COR-L47 (cell line): Measurements from ENCODE around the gene ACSM2B.
"Not testable (repeated sequence)": the region's sequence is repeated elsewhere in the genome, so short reads cannot be mapped to it uniquely, and the experiment has no call there.

Experiments
- DNase-seq: peaks from one replicate; lab custom pipeline; 2025; lab: John Stamatoyannopoulos, UW

Gene ACSM2B

DNA sequence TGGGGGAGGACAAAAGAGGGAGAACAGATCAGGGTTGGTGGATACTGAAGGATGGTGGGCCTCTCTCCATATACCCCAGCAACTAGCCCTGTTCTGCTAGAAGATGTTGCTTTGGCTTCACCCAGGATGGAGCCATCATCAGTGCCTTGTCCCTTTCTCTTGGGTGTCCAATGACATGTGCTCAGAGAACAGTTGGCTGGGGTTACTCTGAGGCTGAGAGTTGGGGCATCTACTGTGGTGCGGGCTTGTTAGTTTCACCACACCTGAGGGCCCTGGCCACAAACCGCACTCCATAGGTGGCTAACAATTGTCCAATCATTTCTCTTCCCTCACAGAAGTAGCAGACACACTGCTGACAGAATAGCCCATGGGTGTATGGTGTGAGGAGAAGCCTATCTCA, 18.9 kb upstream of the ACSM2B start:
- DNase-seq: not testable (repeated sequence)

DNA sequence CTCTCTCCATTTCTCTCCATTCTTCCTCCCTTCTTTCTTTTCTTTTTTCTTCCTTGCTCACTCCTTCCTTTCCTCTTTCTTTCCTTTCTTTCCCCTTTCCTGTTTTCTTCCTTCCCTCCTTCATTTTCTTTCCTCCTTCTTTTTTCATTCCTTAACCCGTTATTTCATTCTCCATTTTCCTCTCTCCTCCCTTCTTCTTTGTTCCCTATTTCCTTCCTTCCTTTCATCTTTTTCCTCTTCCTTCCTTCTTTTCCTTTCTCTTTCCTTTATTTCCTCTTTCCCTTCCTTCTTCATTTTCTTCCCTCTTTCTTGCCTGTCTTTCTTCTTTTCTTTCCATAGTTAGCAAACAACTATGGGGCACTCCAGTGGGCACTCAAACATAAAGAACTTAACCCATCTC, 16.6 kb upstream of the ACSM2B start:
- not testable (repeated sequence) for DNase-seq

- DNase-seq: not testable (repeated sequence)
Observed at GRCh38 chr16:20589486-20589885, 13.3 kb upstream of the ACSM2B start.

DNA sequence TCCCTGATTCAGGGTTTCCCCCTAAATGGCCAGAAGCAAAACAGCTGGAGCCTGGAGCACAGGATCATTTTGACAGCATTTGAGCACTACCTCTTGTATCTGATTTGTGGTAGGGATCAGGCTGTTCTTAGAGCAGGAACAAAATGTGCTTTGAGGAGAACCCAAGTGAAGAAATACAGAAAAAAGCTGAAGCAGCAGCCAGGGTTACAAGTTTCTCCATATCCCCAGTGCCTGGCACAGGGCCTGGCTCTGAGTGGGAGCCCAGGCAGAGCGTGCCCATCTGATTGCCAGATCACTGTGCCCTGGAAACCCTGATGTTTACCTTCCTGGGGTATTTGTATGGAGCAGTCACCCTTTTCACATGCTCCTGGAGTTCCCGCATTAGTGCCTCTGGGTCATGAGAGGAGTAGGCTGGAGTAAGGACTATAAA, 11.5 kb upstream of the ACSM2B start:
- not testable (repeated sequence) for DNase-seq

GRCh38 chr16:20586716-20587115, 10.5 kb upstream of the ACSM2B start:
- not testable (repeated sequence) for DNase-seq

DNA sequence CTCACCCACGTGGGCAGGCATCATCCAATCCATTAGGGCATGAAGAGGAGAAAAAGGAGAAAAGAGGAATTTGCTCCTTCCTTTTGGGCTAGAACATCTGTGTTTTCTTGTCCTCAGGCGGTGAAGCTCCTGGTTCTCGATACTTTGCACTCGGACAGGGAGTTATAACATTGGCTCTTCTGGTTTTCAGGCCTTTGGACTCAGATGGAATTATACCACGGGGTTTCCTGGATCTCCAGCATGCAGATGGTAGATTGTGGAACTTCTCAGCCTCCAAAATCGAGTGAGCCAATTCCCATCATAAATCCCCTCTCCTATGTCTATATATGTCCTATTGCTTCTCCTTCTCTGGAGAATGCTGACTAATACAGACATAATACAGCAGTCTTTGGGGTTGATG, 9.9 kb upstream of the ACSM2B start:
- not testable (repeated sequence) for DNase-seq

- DNase-seq: not testable (repeated sequence)
Observed at GRCh38 chr16:20580487-20581259, 4.5 kb upstream of the ACSM2B start.

DNA sequence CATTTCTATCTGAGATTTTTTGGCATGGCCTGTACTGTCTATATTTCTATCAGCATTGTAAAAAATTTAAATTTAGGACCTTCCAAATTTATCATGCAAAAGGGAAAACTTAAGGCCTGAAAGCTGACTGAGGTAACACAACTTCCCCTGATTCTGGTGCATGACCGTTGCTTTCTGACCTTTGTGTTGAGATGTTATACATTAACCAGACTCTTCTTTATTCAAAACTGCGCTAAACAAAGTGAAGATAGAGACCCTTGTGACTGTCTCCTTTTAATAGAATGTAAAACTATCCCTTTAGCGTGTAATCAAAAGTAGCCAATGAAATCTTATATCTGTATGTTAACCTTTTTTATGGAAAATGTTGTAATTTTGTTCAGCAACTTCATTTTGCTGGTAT, 1.9 kb upstream of the ACSM2B start:
- DNase-seq: not testable (repeated sequence)

GRCh38 chr16:20569117-20569651, 7.0 kb downstream of the ACSM2B start:
- not testable (repeated sequence) for DNase-seq

GRCh38 chr16:20568404-20568803, 7.8 kb downstream of the ACSM2B start:
- no peak for DNase-seq

- no peak for DNase-seq
Observed at GRCh38 chr16:20566864-20567263, 9.3 kb downstream of the ACSM2B start.

DNA sequence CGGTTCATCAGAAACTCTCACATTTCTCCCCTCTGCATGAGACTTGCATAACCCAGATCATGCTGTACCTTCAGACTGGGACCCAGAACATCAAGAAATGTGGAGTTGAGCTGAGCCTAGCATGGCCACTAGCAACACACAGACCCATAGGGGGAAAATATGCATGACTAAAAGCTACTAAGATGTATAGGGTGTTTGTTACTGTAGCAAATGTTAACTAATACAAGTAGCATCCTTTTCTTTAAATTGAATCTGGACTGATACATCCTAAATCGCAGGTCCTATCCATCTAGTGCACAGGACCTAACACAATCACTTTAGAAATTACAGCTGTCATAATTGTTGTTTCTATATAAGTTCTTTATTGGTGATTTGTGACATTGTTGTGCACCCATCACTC, 10.8 kb downstream of the ACSM2B start:
- DNase-seq: not testable (repeated sequence)

DNA sequence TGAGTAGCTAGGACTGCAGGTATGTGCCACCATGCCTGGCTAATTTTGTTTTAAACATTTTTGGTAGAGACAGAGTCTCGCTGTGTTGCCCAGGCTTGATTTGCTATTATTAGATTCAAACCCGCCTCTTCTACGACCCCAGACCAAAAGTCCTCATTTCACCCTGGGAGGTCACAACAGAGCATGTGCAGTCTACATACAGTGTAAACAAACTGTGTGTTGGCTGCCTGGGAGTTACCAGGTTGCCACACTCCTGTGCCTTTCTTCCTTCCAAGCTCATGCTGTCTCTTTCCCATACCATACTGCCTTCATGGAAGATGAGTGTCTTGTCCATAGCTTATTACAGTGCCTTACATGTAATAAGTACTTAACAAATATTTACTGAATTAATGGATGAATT, 11.9 kb downstream of the ACSM2B start:
- not testable (repeated sequence) for DNase-seq

DNA sequence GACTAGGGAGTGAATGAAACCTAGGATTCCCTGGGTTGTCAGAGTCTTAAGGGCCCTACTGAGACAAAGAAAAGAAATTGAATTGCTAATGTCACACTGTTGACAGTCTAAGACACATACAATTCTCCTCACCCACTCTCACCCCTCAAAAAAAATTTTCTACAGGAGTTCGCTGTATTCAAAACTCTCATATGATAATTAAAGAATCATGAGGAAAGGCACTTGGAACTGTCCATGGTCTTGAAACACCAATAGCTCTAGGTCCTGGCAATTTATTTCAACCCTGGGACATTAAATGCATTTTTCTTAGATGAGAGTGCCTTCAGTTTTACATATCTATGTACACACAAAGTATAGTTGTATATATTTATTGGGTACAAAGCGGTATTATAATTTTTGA, 20.5 kb downstream of the ACSM2B start:
- not testable (repeated sequence) for DNase-seq

DNA sequence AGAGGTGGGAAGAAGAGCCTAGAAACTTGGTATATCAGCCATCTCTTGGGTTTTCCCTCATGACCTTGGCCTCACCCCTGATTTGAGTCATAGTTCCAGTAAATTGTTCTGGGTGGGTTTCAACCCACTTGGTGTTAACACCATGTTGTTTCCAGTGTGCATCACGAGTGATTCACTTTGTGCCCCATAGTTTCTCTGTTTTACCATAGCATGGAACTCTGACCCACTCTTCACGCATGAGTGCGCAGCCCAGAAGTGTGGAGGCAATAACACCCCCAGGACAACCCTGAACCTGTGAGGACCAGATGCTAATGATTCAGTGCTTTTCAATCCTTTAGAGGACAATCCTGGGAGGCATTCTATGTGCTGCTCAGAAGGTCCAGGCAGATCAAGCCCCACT, 21.5 kb downstream of the ACSM2B start:
- DNase-seq: not testable (repeated sequence)

DNA sequence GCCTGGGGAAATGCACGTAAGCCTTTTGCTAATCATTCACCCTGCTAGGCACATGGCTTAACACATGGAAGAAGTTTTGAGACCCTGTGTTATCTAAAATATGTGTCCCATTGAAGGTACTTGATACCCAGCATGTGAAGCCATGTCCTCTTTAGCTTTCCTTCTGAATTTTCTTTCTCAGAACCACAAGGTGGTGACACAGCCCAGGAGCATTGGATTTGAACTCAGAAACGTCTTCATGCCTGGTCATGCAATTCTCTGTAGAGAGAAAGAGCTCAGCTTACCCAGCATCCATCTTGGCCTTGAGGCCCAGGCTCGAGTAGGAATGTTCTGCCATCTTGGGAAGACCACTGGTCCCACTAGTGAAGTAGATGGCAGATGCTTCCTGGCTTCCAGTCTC, 22.7 kb downstream of the ACSM2B start:
- DNase-seq: not testable (repeated sequence)

DNA sequence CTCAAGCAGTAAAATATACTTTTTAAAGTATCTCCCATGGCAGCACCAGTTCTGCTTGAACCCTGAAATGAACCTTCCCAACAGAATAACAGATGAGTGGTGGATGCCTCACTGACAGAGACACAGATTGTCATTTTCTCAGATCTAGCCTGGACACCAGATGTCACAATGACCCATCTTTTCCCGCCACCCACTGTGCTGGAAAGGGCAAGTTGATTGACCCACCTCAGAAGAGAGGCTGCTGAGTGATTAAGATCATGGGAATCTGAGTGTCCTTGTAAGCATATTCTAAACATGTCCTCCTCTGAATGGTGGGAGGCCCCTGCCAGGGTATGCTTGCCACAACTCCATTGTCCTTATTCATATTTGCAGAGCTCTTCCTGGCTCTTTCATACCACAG, 29.2 kb downstream of the ACSM2B start:
- not testable (repeated sequence) for DNase-seq

- not testable (repeated sequence) for DNase-seq
Observed at GRCh38 chr16:20546278-20546853, 29.8 kb downstream of the ACSM2B start.

DNA sequence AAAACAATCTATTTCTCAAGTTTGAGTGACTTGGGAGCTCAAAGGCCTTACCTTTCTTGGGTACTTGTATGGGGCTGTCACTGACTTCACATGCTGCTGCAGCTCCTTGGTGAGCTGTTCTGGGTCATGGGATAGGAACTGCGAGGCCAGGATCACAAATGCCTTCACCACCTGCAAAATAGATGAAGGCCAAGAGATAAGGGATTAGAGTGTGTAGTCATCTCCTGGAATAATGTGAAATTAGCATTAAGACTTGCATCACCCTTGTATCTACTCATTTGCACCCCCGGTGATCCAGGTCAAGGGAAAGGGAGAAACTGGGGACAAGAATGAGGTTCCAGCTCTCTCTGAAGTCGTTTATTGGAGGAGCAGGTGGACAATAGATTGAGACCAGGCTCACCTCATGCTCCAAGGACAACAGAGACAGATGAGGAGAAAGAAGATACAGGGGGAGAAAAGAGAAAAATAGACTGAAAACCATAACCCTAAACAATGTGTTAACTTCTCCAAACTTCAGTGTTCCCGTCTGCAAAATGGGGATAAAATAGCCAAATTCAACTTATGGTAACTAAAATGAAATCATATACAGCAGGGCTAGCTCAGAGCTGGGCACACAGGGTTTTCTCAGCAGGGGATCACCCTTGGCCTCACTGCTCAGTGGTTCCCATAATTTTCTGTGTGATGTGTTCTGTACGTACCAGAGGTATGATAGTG, 35.4 kb downstream of the ACSM2B start:
- DNase-seq: not testable (repeated sequence)

DNA sequence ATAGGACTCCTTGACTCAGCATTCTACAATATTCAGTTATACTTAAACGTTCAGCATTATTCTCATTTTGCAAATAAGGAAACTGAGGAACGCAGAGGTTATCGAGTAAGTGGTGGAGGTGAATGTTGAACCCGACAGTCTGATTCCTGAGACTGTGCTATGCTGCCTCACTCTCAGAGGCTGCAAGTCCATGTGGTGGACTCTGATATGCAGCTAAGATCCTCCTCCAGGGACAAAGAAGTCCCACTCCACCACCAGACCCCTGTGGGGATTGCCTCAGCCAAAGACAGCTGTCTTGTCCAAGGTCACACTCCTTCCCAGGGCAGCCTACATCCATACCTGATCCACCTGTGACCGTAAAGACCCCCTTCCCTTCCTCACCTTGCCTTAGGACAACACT, 37.5 kb downstream of the ACSM2B start:
- DNase-seq: no peak

DNA sequence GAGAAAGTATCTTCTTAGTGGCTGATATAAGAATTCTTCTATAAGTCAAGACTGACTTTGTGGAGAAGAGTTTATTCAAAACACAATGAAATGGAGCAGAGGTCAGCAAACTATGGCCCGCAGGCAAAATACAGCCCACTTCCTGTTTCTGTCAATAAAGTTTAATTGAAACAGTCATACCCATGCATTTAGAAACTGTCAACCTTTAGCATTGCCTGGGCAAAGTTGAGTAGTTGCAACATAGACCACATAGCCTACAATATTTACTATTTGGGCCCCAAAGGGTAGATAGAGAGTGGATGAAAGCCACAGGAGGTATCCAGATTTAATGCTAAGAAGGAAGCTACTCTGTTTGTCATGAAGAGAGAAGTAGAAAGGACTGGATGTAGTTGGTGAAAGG, 38.0 kb downstream of the ACSM2B start:
- no peak for DNase-seq

GRCh38 chr16:20536669-20537068, 39.5 kb downstream of the ACSM2B start:
- DNase-seq: not testable (repeated sequence)
